AG04450 (cell line): ENCODE data around the gene UBL4B. TPM values are rescaled to one million over a fixed set of nuclear protein-coding genes. Genes with fewer than 3 reads are reported as not detected.

ENCODE experiments used
- CTCF ChIA-PET: fragments of 300-600, 350-600 bp; formaldehyde crosslinking; extraction: SDS; loops from one replicate; lab custom pipeline; 2022; ENCODE audit warnings: antibody characterized with exemption, inconsistent platforms; lab: Charles Lee
- POLR2A ChIA-PET: fragments of 350-600 bp; formaldehyde crosslinking; extraction: SDS; loops from one replicate; lab custom pipeline; 2021; ENCODE audit warnings: antibody characterized with exemption, inconsistent platforms; lab: Yijun Ruan, JAX
- DNase-seq: peaks from one replicate; pipeline ENCODE4 v3.0.0-alpha.2; 2011; ENCODE audit warnings: low read depth, low spot score
- H3K27ac ChIP-seq: one replicate; pipeline ENCODE4 v1.5.1; 2012; ENCODE audit warnings: low read depth, low read length, control low read depth
- H3K27me3 ChIP-seq: one replicate; pipeline ENCODE4 v1.6.0; 2012; ENCODE audit warnings: low read length; ENCODE audit not compliant: control insufficient read depth, insufficient read depth
- H3K4me3 ChIP-seq: 2 replicates; pipeline ENCODE4 v1.5.1; 2011; ENCODE audit warnings: mild to moderate bottlenecking, low read depth, low read length, control low read depth
- H3K9me3 ChIP-seq: 2 replicates; pipeline ENCODE4 v1.5.1; 2012; ENCODE audit warnings: low read length; ENCODE audit not compliant: control insufficient read depth, insufficient read depth
- polyA plus RNA-seq: library from polyadenylated mRNA; depleted of rRNA; stranded (reverse); fragments of >200 nt; gene quantifications from 2 replicates; pipeline ENCODE4 v1.2.3, GENCODE V29; 2011
- TF ChIP-seq, protein P1 (sequence below): IDR thresholded peaks from 2 replicates; pipeline ENCODE4 v1.5.1; 2011; ENCODE audit warnings: low read depth, low read length, control low read depth, inconsistent platforms

The UBL4B gene
- polyA plus RNA-seq, 1 experiment: not detected

GRCh38 chr1:110125810-110126209 lies 13.6 kb downstream of the UBL4B start:
- TF ChIP-seq, protein P1, sequence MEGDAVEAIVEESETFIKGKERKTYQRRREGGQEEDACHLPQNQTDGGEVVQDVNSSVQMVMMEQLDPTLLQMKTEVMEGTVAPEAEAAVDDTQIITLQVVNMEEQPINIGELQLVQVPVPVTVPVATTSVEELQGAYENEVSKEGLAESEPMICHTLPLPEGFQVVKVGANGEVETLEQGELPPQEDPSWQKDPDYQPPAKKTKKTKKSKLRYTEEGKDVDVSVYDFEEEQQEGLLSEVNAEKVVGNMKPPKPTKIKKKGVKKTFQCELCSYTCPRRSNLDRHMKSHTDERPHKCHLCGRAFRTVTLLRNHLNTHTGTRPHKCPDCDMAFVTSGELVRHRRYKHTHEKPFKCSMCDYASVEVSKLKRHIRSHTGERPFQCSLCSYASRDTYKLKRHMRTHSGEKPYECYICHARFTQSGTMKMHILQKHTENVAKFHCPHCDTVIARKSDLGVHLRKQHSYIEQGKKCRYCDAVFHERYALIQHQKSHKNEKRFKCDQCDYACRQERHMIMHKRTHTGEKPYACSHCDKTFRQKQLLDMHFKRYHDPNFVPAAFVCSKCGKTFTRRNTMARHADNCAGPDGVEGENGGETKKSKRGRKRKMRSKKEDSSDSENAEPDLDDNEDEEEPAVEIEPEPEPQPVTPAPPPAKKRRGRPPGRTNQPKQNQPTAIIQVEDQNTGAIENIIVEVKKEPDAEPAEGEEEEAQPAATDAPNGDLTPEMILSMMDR: no peak
- ChIA-PET POLR2A (no interaction called here), CTCF (interaction anchor here (1.0 to 2.9 kb wide), 2 partner anchors 10 to 38 kb away, joined by 3 to 10 read pairs; no protein-coding TSS in a partner anchor)
- H3K27me3 ChIP-seq: peaks cover 40% of the 10 kb centered on the region
- H3K9me3 ChIP-seq: peaks cover 10% of the 10 kb centered on the region
- H3K4me3 ChIP-seq: no peak overlapping the region
- no peak for DNase-seq
- no peak overlapping the region for H3K27ac ChIP-seq

DNA sequence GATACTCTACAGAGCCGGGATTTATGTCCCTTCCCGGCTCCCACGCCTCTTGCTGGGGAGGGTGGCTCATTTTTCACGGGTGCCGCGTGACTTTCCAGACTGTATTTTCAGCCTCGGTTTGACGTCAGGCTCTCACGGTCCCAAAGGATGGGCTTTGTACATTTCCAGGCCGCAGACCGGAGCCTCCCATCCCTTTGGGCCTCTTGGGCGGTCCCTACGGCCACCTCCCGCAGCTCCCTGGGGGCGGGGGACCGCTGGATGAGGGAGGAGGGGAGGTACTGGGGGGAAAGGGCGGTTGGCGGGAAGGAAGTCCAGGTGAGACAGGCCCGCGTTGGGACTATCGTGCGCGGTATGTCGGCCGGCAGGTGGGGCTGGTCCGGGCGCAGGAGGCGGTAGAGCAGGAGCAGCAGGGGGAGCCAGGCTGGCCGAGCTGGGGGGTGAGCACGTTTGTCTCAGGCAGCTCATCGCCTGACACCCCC lies 17.9 kb downstream of the UBL4B start:
- POLR2A ChIA-PET: no interaction called here
- Histone ChIP-seq H3K27me3 (peaks cover 49% of the 10 kb centered on the region), H3K4me3 (no peak overlapping the region), H3K9me3 (peaks cover 5% of the 10 kb centered on the region; the same call in 1 of the 2 replicates), H3K27ac (no peak overlapping the region)
- no peak for DNase-seq
- CTCF ChIA-PET: no interaction called here
- TF ChIP-seq, protein P1: 0 out of 2 replicates have a peak, but pooled peaks have one; percentile 8

- Histone ChIP-seq H3K9me3 (peaks cover 4% of the 10 kb centered on the region; the same call in 1 of the 2 replicates), H3K27ac (no peak overlapping the region), H3K4me3 (no peak overlapping the region), H3K27me3 (peaks cover 52% of the 10 kb centered on the region)
- ChIA-PET CTCF (no interaction called here), POLR2A (no interaction called here)
- TF ChIP-seq, protein P1: no peak
- no peak for DNase-seq
Observed at GRCh38 chr1:110130989-110131388, 18.7 kb downstream of the UBL4B start.

GRCh38 chr1:110132682-110133081 lies 20.4 kb downstream of the UBL4B start:
- TF ChIP-seq, protein P1: no peak
- H3K27ac ChIP-seq: no peak overlapping the region
- DNase-seq: no peak
- CTCF ChIA-PET: interaction anchor here (0.9 kb wide), 1 partner anchor 180 kb away, joined by 3 read pairs; no protein-coding TSS in a partner anchor
- H3K4me3 ChIP-seq: no peak overlapping the region
- no peaks in the 10 kb centered on the region for H3K9me3 ChIP-seq
- H3K27me3 ChIP-seq: peaks cover 53% of the 10 kb centered on the region
- POLR2A ChIA-PET: interaction anchor here (0.6 kb wide), 1 partner anchor 20 kb away, joined by 8 read pairs; the partner anchor contains the start of gene UBL4B

DNA sequence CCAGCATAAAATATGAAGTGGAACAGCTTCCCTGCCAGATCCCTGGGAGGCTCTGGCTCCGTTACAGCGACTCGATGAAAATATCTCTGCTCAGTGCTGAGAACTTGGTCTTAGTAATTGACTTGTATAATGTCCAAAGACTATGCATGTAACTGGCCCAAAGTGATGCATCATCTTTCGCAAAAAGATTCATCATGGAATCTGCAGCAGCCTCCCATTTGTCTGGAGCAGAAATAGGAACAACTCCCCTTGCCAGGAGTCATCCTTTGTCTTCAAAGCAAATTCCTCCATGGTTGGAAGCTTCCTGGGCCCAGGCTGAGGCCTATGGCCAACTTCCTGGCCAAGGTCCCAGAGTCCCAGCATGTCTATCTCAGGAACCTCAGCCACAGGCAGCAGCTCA lies 21.2 kb downstream of the UBL4B start:
- CTCF ChIA-PET: no interaction called here
- Histone ChIP-seq H3K4me3 (no peak overlapping the region), H3K27me3 (peaks cover 54% of the 10 kb centered on the region), H3K9me3 (no peaks in the 10 kb centered on the region), H3K27ac (no peak overlapping the region)
- POLR2A ChIA-PET: no interaction called here
- TF ChIP-seq, protein P1: no peak
- DNase-seq: no peak
